HuH-7 (cell line): ENCODE data around the gene C8A.

Source experiments
- DNase-seq: peaks from one replicate; pipeline ENCODE4 v3.0.0; 2011; ENCODE audit warnings: low spot score

C8A gene

GRCh38 chr1:56925193-56925592 is 70.6 kb downstream of the C8A start:
- DNase-seq, result no peak

GRCh38 chr1:56927171-56927570 is 72.6 kb downstream of the C8A start:
- DNase-seq, result no peak

- DNase-seq, result no peak
These were observed 73.4 kb downstream of the C8A start for GRCh38 chr1:56927986-56928385.

GRCh38 chr1:56929492-56929891 is 74.9 kb downstream of the C8A start:
- DNase-seq, result no peak

GRCh38 chr1:56931211-56931610 is 76.6 kb downstream of the C8A start:
- DNase-seq, result no peak

GRCh38 chr1:56931686-56932085 is 77.1 kb downstream of the C8A start:
- no peak for DNase-seq

GRCh38 chr1:56933161-56933560 is 78.6 kb downstream of the C8A start:
- no peak for DNase-seq

GRCh38 chr1:56933606-56934005 is 79.0 kb downstream of the C8A start:
- DNase-seq, result no peak

- no peak for DNase-seq
These were observed 79.9 kb downstream of the C8A start for GRCh38 chr1:56934430-56935060.

GRCh38 chr1:56938646-56939045 is 84.0 kb downstream of the C8A start:
- DNase-seq, result no peak

GRCh38 chr1:56939209-56939608 is 84.6 kb downstream of the C8A start:
- no peak for DNase-seq

- no peak for DNase-seq
These were observed 85.4 kb downstream of the C8A start for GRCh38 chr1:56940039-56940438.

- no peak for DNase-seq
These were observed 93.9 kb downstream of the C8A start for GRCh38 chr1:56948403-56949023.

- DNase-seq, result peak; percentile 35
These were observed 97.9 kb downstream of the C8A start for GRCh38 chr1:56952501-56952900.

GRCh38 chr1:56953386-56953785 is 98.8 kb downstream of the C8A start:
- DNase-seq, result no peak

- no peak for DNase-seq
These were observed 100.1 kb downstream of the C8A start for GRCh38 chr1:56954664-56955063.

GRCh38 chr1:56957931-56958330 is 103.3 kb downstream of the C8A start:
- no peak for DNase-seq

- peak; percentile 47 for DNase-seq
These were observed 103.9 kb downstream of the C8A start for GRCh38 chr1:56958526-56958925.

GRCh38 chr1:56961426-56961825 is 106.8 kb downstream of the C8A start:
- DNase-seq, result no peak

GRCh38 chr1:56963667-56964066 is 109.1 kb downstream of the C8A start:
- DNase-seq, result no peak

GRCh38 chr1:56964349-56965017 is 109.9 kb downstream of the C8A start:
- no peak for DNase-seq

GRCh38 chr1:56965191-56965590 is 110.6 kb downstream of the C8A start:
- no peak for DNase-seq

GRCh38 chr1:56965916-56966697 is 111.5 kb downstream of the C8A start, which contains the start of gene C8B:
Gene C8B (minus strand): TSS chr1:56966015. CDS start chr1:56965948, 67 bp downstream.
- DNase-seq, result no peak
